ENCODE measurements around the gene FTO. TPM values are rescaled to one million over a fixed set of nuclear protein-coding genes. Genes with fewer than 3 reads are reported as not detected.

Gene FTO
- total RNA-seq, 6 experiments from 2014 or later, result 93.7 to 107 (median 105) TPM

DNA sequence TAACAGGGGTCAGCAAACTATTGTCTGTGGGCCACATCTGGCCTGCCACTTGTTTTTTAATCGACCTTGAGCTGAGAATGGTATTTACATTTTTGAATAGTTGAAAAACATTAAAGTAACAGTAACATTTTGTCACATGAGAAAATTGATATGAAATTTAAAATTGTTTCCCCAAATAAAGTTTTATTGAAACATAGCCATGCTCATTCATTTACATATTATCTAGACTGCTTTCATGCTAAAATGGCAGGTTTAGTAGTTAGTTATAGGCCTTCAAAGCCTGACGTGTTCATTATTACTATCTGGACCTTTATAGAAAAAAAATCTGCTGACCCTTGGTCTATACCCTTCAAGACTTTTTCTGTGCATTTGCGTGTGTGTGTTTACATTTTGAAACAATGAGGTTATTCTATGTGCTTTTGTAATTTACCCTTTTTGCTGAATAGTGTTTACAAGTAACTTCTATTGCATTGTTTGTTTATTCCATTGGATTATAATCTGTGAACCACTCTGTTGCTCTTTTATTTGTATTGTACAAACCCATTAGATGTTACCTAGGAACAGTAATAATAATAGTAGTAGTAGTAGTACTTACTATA lies 37.1 kb downstream of the FTO start:
- Mint-ChIP-seq H3K4me3 (no peak overlapping the region), H3K27ac (no peak overlapping the region)
- no peak for DNase-seq

DNA sequence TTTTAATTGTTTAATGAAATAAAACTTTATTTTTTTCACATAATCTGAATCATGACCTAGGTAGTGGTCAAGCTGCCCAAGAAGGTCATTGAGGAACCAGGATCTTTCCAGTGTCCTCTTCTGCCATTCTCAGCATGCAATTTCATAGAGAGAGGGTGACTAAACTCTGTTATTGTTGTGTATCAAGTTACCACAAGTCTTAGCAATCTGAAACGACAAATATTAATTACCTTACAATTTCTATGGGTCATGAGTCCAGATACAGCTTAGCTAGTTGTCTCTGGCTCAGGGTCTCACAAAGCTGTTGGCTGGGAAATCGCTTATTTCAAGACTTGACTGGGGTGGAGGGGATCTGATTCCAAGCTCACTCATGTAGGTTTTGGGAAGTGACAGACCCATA lies 37.6 kb downstream of the FTO start:
- Mint-ChIP-seq H3K4me1 (ENCODE audit: low read depth) (peaks cover 47% of the 10 kb centered on the region), H3K4me3 (no peak overlapping the region), H3K27me3 (ENCODE audit: insufficient read depth) (no peaks in the 10 kb centered on the region), H3K9me3 (no peaks in the 10 kb centered on the region), H3K27ac (no peak overlapping the region), H3K36me3 (ENCODE audit: low read depth) (no peaks in the 10 kb centered on the region; the same call in 1 of the 2 replicates)
- TF ChIP-seq, protein P1, sequence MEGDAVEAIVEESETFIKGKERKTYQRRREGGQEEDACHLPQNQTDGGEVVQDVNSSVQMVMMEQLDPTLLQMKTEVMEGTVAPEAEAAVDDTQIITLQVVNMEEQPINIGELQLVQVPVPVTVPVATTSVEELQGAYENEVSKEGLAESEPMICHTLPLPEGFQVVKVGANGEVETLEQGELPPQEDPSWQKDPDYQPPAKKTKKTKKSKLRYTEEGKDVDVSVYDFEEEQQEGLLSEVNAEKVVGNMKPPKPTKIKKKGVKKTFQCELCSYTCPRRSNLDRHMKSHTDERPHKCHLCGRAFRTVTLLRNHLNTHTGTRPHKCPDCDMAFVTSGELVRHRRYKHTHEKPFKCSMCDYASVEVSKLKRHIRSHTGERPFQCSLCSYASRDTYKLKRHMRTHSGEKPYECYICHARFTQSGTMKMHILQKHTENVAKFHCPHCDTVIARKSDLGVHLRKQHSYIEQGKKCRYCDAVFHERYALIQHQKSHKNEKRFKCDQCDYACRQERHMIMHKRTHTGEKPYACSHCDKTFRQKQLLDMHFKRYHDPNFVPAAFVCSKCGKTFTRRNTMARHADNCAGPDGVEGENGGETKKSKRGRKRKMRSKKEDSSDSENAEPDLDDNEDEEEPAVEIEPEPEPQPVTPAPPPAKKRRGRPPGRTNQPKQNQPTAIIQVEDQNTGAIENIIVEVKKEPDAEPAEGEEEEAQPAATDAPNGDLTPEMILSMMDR (IDR thresholded peaks at IDR 0.05), result no peak
- DNase-seq, result no peak

More for the DNA sequence above, 37.1 kb downstream of the FTO start:
- no peaks in the 10 kb centered on the region for H3K9me3 Mint-ChIP-seq
- no peaks in the 10 kb centered on the region for H3K36me3 Mint-ChIP-seq (ENCODE audit: low read depth)
- no peaks in the 10 kb centered on the region for H3K27me3 Mint-ChIP-seq (ENCODE audit: insufficient read depth)
- peaks cover 41% of the 10 kb centered on the region for H3K4me1 Mint-ChIP-seq (ENCODE audit: low read depth)
- TF ChIP-seq, protein P1 (IDR thresholded peaks at IDR 0.05), result no peak

DNA sequence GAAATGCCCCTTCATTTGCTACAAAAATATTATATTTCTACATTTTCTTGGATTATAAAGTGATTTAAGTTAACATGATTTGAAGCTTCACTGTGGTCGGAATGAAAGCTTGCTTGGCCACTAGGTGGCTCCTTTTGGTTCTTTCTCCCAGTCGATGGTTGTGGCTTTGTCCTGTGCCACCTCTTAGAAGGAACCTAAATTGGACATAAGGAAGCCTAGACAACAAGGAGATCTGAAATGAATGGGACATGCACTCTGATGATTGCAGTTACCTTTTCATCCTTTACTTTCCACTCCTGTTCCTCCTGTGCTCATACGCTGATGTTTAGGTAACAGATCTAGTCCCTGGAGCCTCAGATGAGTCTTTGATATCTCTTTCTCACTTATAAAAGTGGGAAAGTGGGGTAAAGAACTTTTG lies 39.2 kb downstream of the FTO start:
- peaks cover 5% of the 10 kb centered on the region for H3K36me3 Mint-ChIP-seq (ENCODE audit: low read depth)
- peak; percentile 15 for DNase-seq
- TF ChIP-seq, protein P1 (IDR thresholded peaks at IDR 0.05), result peak; percentile 86

DNA sequence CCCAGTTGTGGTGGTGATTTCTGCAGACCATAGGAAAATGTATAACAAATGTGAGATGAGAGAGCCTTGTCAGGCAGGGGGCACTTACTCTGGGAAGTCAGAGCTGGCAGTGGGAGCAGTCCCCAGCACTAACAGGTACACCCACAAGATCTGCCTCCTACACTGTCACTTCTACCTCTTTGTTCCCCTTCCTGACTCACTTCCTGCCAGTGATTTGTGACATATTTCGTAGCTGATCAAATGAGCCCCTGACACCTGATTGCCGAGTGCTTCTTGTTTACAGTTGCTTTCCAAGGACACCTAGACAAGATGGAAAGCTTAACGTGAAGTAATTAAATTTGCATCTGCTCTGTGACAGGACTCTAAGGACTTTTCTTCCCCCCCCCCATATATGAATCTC lies 40.5 kb downstream of the FTO start:
- TF ChIP-seq, protein P1 (IDR thresholded peaks at IDR 0.05), result no peak
- Mint-ChIP-seq H3K9me3 (peaks cover 9% of the 10 kb centered on the region), H3K27me3 (ENCODE audit: insufficient read depth) (no peaks in the 10 kb centered on the region), H3K27ac (peak overlapping the region; percentile 84), H3K4me3 (no peak overlapping the region), H3K4me1 (ENCODE audit: low read depth) (peaks cover 54% of the 10 kb centered on the region), H3K36me3 (ENCODE audit: low read depth) (peaks cover 5% of the 10 kb centered on the region)
- DNase-seq, result no peak

More for the DNA sequence above, 39.2 kb downstream of the FTO start:
- Mint-ChIP-seq H3K9me3 (peaks cover 9% of the 10 kb centered on the region), H3K27ac (no peak overlapping the region), H3K4me3 (no peak overlapping the region), H3K27me3 (ENCODE audit: insufficient read depth) (no peaks in the 10 kb centered on the region), H3K4me1 (ENCODE audit: low read depth) (peaks cover 54% of the 10 kb centered on the region)

DNA sequence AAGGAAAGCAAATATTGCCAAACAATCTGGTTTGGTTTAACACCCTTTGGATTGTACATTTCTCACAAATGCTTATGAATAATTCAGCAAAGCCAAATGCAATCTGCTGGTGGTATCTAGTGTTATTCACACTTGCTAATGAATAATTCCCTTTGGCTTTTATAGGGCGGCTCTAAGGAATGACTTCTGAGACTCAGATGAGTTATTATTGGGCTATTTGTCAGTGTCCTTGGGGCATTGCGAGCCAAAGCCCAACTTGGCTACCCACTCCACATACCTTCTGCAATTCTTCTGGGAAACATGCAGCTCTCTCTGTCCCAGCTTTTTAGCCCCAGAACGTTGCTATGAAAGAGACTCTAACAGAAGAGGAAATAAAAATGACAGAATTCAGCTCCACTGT lies 41.1 kb downstream of the FTO start:
- TF ChIP-seq, protein P1 (IDR thresholded peaks at IDR 0.05), result no peak

More for the DNA sequence above, 41.1 kb downstream of the FTO start:
- Mint-ChIP-seq H3K36me3 (ENCODE audit: low read depth) (peaks cover 5% of the 10 kb centered on the region), H3K9me3 (peaks cover 9% of the 10 kb centered on the region), H3K27ac (peak overlapping the region; percentile 84), H3K4me3 (peak overlapping the region; percentile 61), H3K27me3 (ENCODE audit: insufficient read depth) (no peaks in the 10 kb centered on the region), H3K4me1 (ENCODE audit: low read depth) (peaks cover 54% of the 10 kb centered on the region)
- DNase-seq, result peak; percentile 73

Data from HFFc6 (cell line).